ENCODE results near the gene ALX3.

GRCh38 chr1:110112143-110112542 lies 41.7 kb upstream of the ALX3 start, which contains the start of gene UBL4B:
- no peak for TF ChIP-seq CTCF (IDR thresholded peaks at IDR 0.05)
- no peak for TF ChIP-seq POLR2A (IDR thresholded peaks at IDR 0.05)
- TF ChIP-seq POLR2AphosphoS5 (IDR thresholded peaks at IDR 0.05), result no peak
